GM19035 (cell line): ENCODE results near the gene FSTL4.

Source experiments
- ATAC-seq: cut with Tn5 transposase; IDR thresholded peaks from one replicate; pipeline ENCODE4 v1.9.1; 2021; ENCODE audit not compliant: unreplicated experiment

FSTL4 gene

DNA sequence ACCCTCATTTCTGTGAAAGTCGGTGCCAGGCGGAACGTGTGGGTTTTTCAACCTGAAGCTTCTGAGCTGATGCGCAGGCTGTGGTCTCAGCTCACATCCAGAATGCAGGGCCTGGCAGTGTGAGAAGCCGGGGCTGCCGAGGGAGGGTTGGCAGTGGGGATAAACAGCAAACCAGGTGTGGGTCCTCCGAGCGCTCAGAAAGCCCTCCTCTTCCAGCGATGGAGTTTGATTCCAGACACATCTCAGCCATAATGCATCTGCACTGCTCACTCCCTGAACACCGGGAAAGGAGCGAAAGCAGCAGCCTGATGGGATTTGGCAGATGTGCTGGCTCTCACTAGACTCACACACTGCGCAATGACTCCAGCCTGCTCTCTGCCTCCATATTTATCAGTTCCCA lies 280.4 kb downstream of the FSTL4 start:
- ATAC-seq = no peak

GRCh38 chr5:133330956-133331355 lies 281.4 kb downstream of the FSTL4 start:
- no peak for ATAC-seq

DNA sequence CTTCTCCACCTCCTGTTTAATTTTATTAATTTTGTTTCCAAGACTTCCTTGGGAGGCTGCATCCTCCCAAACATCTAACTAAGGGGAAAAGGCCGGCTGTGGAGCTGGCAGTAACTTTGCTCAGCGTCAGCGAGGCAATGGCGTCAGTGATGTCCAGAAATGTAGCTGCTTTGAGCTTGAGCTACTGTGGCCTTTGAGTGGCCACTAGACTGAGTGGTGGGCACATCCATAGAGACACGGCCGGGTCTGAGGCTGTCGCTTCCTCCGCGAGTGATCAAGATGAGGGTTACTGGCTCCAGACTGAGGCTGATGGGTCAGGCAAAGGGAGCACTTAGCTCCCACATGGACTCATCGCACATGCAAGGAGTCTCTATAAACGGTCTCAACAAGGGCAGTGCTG lies 283.5 kb downstream of the FSTL4 start:
- ATAC-seq = no peak

DNA sequence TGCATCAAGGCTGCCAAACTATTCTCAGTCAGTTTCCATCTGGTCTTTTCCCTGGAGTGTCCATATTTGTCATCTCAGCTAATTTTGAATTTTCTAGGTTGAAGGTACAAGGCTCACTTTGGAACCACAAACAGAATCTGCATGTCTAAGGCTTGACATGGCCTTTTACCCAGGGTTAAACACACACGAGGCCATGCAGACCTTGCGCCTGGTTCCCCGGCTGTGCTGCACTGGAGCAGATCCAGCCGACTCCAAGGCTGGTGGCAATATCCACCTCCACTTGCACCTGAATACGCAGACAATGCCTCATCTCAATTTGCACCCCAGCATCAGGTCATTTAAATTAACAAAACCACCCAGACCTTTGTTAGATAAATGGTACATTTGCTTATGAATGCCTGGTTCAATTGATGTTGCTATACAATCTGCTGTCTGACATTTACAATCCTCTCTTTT lies 284.4 kb downstream of the FSTL4 start:
- ATAC-seq = no peak

- ATAC-seq = no peak
Observed at GRCh38 chr5:133326361-133326760, 286.0 kb downstream of the FSTL4 start.

DNA sequence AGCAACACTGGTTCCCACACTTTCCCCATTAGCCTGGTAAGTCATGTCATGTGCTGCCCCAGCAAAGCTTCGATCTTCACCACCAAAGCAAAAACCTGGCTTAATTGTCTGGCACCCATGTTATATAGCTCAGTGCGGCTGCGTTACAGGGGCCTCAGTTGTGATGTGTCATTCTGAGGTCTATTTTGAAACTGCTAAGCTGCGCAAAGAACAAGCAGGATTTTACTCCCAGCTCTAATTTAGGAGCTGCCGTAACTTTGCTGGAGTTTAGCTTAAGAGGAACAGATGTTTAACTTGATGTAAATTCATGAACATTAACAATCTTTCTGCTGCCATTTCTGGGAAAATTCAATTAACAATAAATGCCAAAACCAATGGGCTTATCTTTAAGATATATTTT lies 286.5 kb downstream of the FSTL4 start:
- no peak for ATAC-seq

GRCh38 chr5:133324926-133325325 lies 287.4 kb downstream of the FSTL4 start:
- no peak for ATAC-seq

- ATAC-seq = no peak
Observed at GRCh38 chr5:133323494-133324457, 288.6 kb downstream of the FSTL4 start.

GRCh38 chr5:133322743-133323142 lies 289.6 kb downstream of the FSTL4 start:
- no peak for ATAC-seq

- ATAC-seq = no peak
Observed at GRCh38 chr5:133321833-133322420, 290.4 kb downstream of the FSTL4 start.

DNA sequence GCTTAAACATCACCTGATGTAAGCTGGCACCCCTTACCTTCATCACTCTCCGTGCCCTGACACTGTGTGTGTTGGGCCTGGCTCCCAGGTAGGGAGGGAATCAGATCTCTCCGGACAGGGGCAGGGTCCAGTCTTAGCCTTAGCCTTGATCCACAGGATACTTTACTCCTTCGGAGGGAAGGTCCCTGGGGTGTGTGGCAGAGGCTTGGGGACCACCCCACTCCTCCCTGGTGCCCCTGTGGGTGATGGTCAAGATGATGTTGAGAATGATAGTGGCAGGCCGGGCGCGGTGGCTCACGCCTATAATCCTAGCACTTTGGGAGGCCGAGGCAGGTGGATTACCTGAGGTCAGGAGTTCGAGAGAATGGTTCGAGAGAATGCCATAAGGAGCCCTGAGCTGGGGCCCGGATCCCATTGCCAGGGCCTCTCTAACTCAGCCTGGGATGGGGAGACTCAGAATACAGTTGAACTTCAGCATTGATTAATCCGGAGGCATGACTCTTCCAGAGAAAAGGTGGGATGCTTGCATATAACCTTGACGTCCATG lies 291.0 kb downstream of the FSTL4 start:
- ATAC-seq = no peak

DNA sequence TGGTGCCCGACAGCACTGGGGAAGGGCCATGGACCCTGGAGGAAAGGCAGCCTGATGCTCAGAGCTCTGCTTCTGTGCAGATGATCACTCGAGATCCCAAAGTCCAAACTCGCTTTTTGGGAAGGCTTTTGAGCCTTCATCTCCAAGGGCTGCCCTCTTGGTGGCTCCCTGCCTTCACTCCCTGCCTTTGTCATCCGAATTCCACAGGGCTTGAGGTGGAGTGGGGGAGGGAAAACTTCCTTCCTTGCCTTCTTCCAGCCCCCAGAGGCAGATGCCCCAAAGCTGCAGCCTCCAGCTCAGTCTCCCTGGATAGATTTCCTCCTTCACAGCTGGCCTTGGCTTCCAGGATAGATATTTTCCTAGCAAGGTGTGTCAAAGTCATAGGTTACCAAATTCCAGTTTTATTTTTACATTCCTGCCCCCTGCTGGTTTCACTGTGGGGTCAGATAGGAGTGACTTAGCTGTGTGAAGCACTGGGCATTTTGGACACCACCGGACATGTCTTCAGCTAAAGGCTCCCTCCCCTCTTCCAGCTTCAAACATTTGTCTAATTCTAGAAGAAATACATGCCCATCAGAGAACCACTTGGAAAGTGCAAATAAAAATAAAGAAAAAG lies 292.3 kb downstream of the FSTL4 start:
- no peak for ATAC-seq

GRCh38 chr5:133319244-133319643 lies 293.1 kb downstream of the FSTL4 start:
- ATAC-seq = no peak

GRCh38 chr5:133317558-133317957 lies 294.8 kb downstream of the FSTL4 start:
- no peak for ATAC-seq

- no peak for ATAC-seq
Observed at GRCh38 chr5:133316346-133317343, 295.7 kb downstream of the FSTL4 start.

- ATAC-seq = no peak
Observed at GRCh38 chr5:133314086-133314485, 298.3 kb downstream of the FSTL4 start.

DNA sequence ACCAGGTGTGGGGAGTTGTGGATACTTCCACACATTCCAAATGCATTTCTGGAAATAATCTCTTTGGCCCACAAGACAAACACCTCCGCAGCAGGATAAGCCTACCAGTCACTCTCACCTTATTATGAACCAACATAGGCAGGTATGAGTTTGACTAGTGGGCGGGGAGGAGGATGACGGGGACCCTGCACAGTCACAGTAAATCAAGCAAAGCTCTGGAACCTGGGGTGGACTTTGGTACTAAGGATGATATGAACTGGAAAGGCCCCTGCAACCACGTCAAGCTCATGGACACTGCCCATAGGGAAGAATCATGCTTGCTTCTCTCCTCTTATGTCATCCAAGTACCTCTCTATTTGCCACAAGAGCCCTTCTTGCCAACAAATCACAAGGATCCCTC lies 301.2 kb downstream of the FSTL4 start:
- ATAC-seq = no peak

DNA sequence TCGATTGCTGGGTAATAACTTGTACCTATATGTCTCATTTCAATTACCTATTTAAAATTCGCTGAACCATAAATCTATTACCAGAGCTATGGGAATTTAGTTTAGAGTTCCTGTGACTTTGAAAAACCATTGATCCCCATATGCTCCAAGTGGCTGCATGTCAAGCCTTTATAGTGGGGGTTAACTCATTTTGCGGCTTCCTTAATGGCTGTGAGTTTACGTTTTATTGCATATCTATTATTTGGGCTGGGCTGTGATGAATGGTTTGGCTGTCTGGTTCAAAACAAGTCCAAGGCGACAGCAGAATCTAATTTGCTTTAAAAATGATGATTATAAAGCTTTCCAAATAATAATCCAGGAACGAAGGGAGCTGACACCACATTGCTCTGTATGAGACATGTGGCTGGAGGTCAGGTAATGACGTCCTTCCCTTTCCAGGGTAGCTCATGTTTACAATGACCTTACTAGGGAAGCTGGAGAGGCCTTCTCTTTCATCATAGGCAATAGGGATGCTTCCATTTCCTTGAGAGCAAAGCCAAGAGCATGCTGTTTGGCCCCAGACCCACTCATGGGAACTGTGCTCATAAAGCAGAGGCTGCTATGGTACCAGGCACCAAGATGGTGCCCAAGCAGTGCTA lies 302.2 kb downstream of the FSTL4 start:
- ATAC-seq = no peak

GRCh38 chr5:133309166-133309795 lies 303.1 kb downstream of the FSTL4 start:
- no peak for ATAC-seq
